ENCODE measurements around the gene CDC42BPG.

CDC42BPG gene

GRCh38 chr11:64787526-64788320 lies 56.7 kb downstream of the CDC42BPG start:
- intact Hi-C loops (cut with DNase I) = no loop called here
- DNase-seq = peak in 40 of 42 donors; percentile 32 to 84 (median 64)

- intact Hi-C loops (cut with DNase I) = no loop called here
These were observed 58.1 kb downstream of the CDC42BPG start for GRCh38 chr11:64786308-64786707.

GRCh38 chr11:64784813-64785581 lies 59.5 kb downstream of the CDC42BPG start:
- intact Hi-C loops (cut with DNase I) = no loop called here
- DNase-seq = peak in 2 of 42 donors; percentile 6 to 19

More at GRCh38 chr11:64786308-64786707, 58.1 kb downstream of the CDC42BPG start:
- peak in 5 of 42 donors; percentile 0 to 15 (median 7) for DNase-seq

GRCh38 chr11:64778473-64779298 lies 65.8 kb downstream of the CDC42BPG start, which contains the start of gene SF1:
Gene SF1, minus strand, starts transcription at chr11:64778542. Its CDS starts 150 bp downstream, at chr11:64778392.
- intact Hi-C loops (cut with DNase I) = no loop called here
- DNase-seq = peak; percentile 98 to 100 (median 100)

GRCh38 chr11:64778223-64778472 lies 66.3 kb downstream of the CDC42BPG start:
- DNase-seq = no peak
- intact Hi-C loops (cut with DNase I) = no loop called here

GRCh38 chr11:64777449-64778222 lies 66.8 kb downstream of the CDC42BPG start:
- intact Hi-C loops (cut with DNase I) = no loop called here
- DNase-seq = peak in 41 of 42 donors; percentile 42 to 90 (median 79)

- intact Hi-C loops (cut with DNase I) = no loop called here
- DNase-seq = peak in 2 of 42 donors; percentile 3 to 15
These were observed 67.6 kb downstream of the CDC42BPG start for GRCh38 chr11:64776875-64777274.

GRCh38 chr11:64776425-64776824 lies 68.0 kb downstream of the CDC42BPG start:
- intact Hi-C loops (cut with DNase I) = no loop called here
- DNase-seq = no peak

GRCh38 chr11:64774144-64774543 lies 70.3 kb downstream of the CDC42BPG start:
- peak in 2 of 42 donors; percentile 2 to 16 for DNase-seq

More at GRCh38 chr11:64774144-64774543, 70.3 kb downstream of the CDC42BPG start:
- intact Hi-C loops (cut with DNase I) = no loop called here
